CD4-positive, alpha-beta T cell treated with Interferon gamma for 1 hour (primary cell): Measurements from ENCODE around the gene ROPN1B.
"Not testable (repeated sequence)": the region's sequence is repeated elsewhere in the genome, so short reads cannot be mapped to it uniquely, and the experiment has no call there.

Experiments
- DNase-seq: peaks from one replicate; pipeline ENCODE4 v3.0.0-alpha.2; 2020

ROPN1B gene

GRCh38 chr3:125958511-125959316 is 10.3 kb upstream of the ROPN1B start:
- no peak for DNase-seq

- no peak for DNase-seq
These were observed 9.5 kb upstream of the ROPN1B start for GRCh38 chr3:125959317-125960065.

- DNase-seq, result no peak
These were observed 8.9 kb upstream of the ROPN1B start for GRCh38 chr3:125960066-125960424.

- no peak for DNase-seq
These were observed 8.3 kb upstream of the ROPN1B start for GRCh38 chr3:125960456-125961288.

GRCh38 chr3:125961289-125961589 is 7.7 kb upstream of the ROPN1B start:
- no peak for DNase-seq

GRCh38 chr3:125963834-125964233 is 5.1 kb upstream of the ROPN1B start:
- not testable (repeated sequence) for DNase-seq

GRCh38 chr3:125965505-125965904 is 3.5 kb upstream of the ROPN1B start:
- no peak for DNase-seq

GRCh38 chr3:125967156-125967555 is 1.8 kb upstream of the ROPN1B start:
- DNase-seq, result no peak

GRCh38 chr3:125968121-125968520 is 857 bp upstream of the ROPN1B start:
- not testable (repeated sequence) for DNase-seq

GRCh38 chr3:125971997-125972944 is 3.3 kb downstream of the ROPN1B start:
- DNase-seq, result peak; percentile 30

GRCh38 chr3:125975245-125976002 is 6.4 kb downstream of the ROPN1B start:
- DNase-seq, result not testable (repeated sequence)

GRCh38 chr3:125976003-125976390 is 7.0 kb downstream of the ROPN1B start:
- not testable (repeated sequence) for DNase-seq

- DNase-seq, result not testable (repeated sequence)
These were observed 8.1 kb downstream of the ROPN1B start for GRCh38 chr3:125977104-125977503.

GRCh38 chr3:125984951-125985350 is 16.0 kb downstream of the ROPN1B start:
- DNase-seq, result not testable (repeated sequence)

- DNase-seq, result peak; percentile 64
These were observed 21.4 kb downstream of the ROPN1B start for GRCh38 chr3:125990253-125990970.

- not testable (repeated sequence) for DNase-seq
These were observed 27.8 kb downstream of the ROPN1B start for GRCh38 chr3:125996751-125997150.

GRCh38 chr3:126002189-126002588 is 33.2 kb downstream of the ROPN1B start:
- no peak for DNase-seq

- DNase-seq, result no peak
These were observed 34.6 kb downstream of the ROPN1B start for GRCh38 chr3:126003447-126004190.

GRCh38 chr3:126004217-126004616 is 35.2 kb downstream of the ROPN1B start:
- DNase-seq, result no peak

GRCh38 chr3:126004692-126005091 is 35.7 kb downstream of the ROPN1B start:
- no peak for DNase-seq
